HS-27A (cell line): Measurements from ENCODE around the gene AMOT.
"Not testable (repeated sequence)": the region's sequence is repeated elsewhere in the genome, so short reads cannot be mapped to it uniquely, and the experiment has no call there.

Source experiments
- DNase-seq: peaks from one replicate; pipeline ENCODE4 v3.0.0-alpha.2; 2012; ENCODE audit warnings: low read depth, missing footprints

Gene AMOT

GRCh38 chrX:112840382-112841113, at the start of gene AMOT:
AMOT (minus strand) TSS chrX:112840831; CDS start chrX:112823126, 17,705 bp downstream.
- DNase-seq = no peak

- no peak for DNase-seq
These were observed 48.8 kb upstream of the AMOT start for GRCh38 chrX:112889400-112889799.

GRCh38 chrX:112888916-112889315, 48.3 kb upstream of the AMOT start:
- DNase-seq = no peak

GRCh38 chrX:112877771-112878173, 37.1 kb upstream of the AMOT start:
- no peak for DNase-seq

- no peak for DNase-seq
These were observed 34.0 kb upstream of the AMOT start for GRCh38 chrX:112874614-112875013.

- no peak for DNase-seq
These were observed 33.5 kb upstream of the AMOT start for GRCh38 chrX:112874175-112874574.

- DNase-seq = no peak
These were observed 28.0 kb upstream of the AMOT start for GRCh38 chrX:112868586-112868985.

- DNase-seq = no peak
These were observed 26.9 kb upstream of the AMOT start for GRCh38 chrX:112867570-112867969.

- DNase-seq = no peak
These were observed 25.5 kb upstream of the AMOT start for GRCh38 chrX:112866175-112866574.

- DNase-seq = no peak
These were observed 24.9 kb upstream of the AMOT start for GRCh38 chrX:112865464-112866025.

- DNase-seq = no peak
These were observed 23.2 kb upstream of the AMOT start for GRCh38 chrX:112863850-112864249.

- DNase-seq = no peak
These were observed 16.8 kb upstream of the AMOT start for GRCh38 chrX:112857478-112857878.

- not testable (repeated sequence) for DNase-seq
These were observed 14.3 kb upstream of the AMOT start for GRCh38 chrX:112854901-112855300.

GRCh38 chrX:112852851-112853250, 12.2 kb upstream of the AMOT start:
- DNase-seq = no peak

- DNase-seq = no peak
These were observed 11.2 kb upstream of the AMOT start for GRCh38 chrX:112851806-112852205.

GRCh38 chrX:112851161-112851779, 10.6 kb upstream of the AMOT start:
- DNase-seq = no peak

- DNase-seq = no peak
These were observed 8.4 kb upstream of the AMOT start for GRCh38 chrX:112849016-112849415.

GRCh38 chrX:112846782-112847181, 6.2 kb upstream of the AMOT start:
- no peak for DNase-seq

- no peak for DNase-seq
These were observed 5.6 kb upstream of the AMOT start for GRCh38 chrX:112846187-112846586.

- DNase-seq = no peak
These were observed 3.6 kb upstream of the AMOT start for GRCh38 chrX:112844250-112844649.

- DNase-seq = no peak
These were observed 1.2 kb upstream of the AMOT start for GRCh38 chrX:112841820-112842157.

GRCh38 chrX:112841114-112841819, 636 bp upstream of the AMOT start:
- no peak for DNase-seq

- DNase-seq = no peak
These were observed 775 bp downstream of the AMOT start for GRCh38 chrX:112839856-112840255.
